NCI-H526 (cell line): ENCODE results near the gene KRT74.

Source experiments
- DNase-seq, 2 experiments: peaks; one replicate each; lab custom pipeline; 2025; lab: John Stamatoyannopoulos, UW

KRT74 gene

GRCh38 chr12:52521175-52521567 lies 52.5 kb downstream of the KRT74 start:
- no peak for DNase-seq

GRCh38 chr12:52519826-52520662 lies 53.6 kb downstream of the KRT74 start, which contains the start of gene KRT5:
Gene KRT5 (minus strand): TSS chr12:52520394. CDS start chr12:52520296, 98 bp downstream.
- no peak for DNase-seq

- no peak for DNase-seq
Observed at GRCh38 chr12:52519387-52519703, 54.3 kb downstream of the KRT74 start.

GRCh38 chr12:52518574-52519386 lies 54.9 kb downstream of the KRT74 start:
- DNase-seq, result no peak

- DNase-seq, result no peak
Observed at GRCh38 chr12:52517888-52518287, 55.8 kb downstream of the KRT74 start.

GRCh38 chr12:52517005-52517835 lies 56.4 kb downstream of the KRT74 start:
- DNase-seq, result no peak

- DNase-seq, result no peak
Observed at GRCh38 chr12:52515927-52516831, 57.5 kb downstream of the KRT74 start.
